HFF-Myc (cell line): Measurements from ENCODE around the gene IMMP1L.

Experiments
- DNase-seq: peaks from one replicate; pipeline ENCODE4 v3.0.0-alpha.2; 2011; ENCODE audit warnings: low read depth; ENCODE audit errors: extremely low read depth
- H3K4me3 ChIP-seq: replicated peaks from 2 replicates; pipeline ENCODE4 v1.5.1; 2011; ENCODE audit warnings: low read depth, mild to moderate bottlenecking, control low read depth, low read length
- TF ChIP-seq, protein P1 (sequence below): IDR thresholded peaks from 2 replicates; pipeline ENCODE4 v1.5.1; 2012; ENCODE audit warnings: mild to moderate bottlenecking, low read depth, low read length, control low read depth; ENCODE audit errors: missing control alignments

The IMMP1L gene

DNA sequence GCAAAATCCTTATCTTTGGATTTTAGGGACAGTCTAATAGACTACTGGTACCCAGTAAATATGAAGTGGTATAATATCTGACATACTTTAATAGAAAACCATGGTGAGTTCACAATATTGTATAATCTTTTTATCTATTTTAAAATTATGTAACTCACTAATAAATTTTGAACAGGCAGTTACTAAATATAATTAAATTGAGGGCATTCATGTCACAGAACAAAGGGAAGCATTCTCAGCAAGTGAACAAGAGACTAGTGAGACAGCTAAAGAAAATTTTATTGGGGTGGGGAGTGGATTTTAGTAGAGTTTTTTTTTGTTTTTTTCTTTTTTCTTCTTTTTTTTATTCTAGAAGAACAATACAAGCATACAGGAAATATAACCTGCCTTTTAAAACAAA lies 84.8 kb downstream of the IMMP1L start:
- TF ChIP-seq, protein P1, sequence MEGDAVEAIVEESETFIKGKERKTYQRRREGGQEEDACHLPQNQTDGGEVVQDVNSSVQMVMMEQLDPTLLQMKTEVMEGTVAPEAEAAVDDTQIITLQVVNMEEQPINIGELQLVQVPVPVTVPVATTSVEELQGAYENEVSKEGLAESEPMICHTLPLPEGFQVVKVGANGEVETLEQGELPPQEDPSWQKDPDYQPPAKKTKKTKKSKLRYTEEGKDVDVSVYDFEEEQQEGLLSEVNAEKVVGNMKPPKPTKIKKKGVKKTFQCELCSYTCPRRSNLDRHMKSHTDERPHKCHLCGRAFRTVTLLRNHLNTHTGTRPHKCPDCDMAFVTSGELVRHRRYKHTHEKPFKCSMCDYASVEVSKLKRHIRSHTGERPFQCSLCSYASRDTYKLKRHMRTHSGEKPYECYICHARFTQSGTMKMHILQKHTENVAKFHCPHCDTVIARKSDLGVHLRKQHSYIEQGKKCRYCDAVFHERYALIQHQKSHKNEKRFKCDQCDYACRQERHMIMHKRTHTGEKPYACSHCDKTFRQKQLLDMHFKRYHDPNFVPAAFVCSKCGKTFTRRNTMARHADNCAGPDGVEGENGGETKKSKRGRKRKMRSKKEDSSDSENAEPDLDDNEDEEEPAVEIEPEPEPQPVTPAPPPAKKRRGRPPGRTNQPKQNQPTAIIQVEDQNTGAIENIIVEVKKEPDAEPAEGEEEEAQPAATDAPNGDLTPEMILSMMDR: no peak

DNA sequence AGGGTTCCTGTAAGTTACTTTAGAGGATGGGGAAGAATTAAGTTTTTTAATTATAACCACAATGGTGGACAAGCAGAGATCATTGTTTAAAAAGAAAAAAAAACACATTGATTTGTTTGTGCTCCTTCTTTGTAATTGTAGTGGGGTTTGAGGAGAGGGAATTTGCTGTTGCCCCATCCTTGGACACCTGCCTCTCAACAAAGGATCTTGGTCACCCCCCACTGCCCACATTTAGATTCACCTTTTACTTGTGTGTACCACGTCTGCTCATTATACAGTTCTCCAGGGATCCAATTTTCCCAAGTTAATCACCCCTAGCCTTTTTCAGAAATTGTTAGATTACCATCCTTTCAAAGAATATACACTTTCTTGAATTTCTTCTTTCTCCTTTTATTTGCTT lies 86.7 kb downstream of the IMMP1L start:
- no peak overlapping the region for H3K4me3 ChIP-seq
- TF ChIP-seq, protein P1: no peak
- no peak for DNase-seq

More for the DNA sequence above, 84.8 kb downstream of the IMMP1L start:
- H3K4me3 ChIP-seq: no peak overlapping the region
- DNase-seq: no peak

DNA sequence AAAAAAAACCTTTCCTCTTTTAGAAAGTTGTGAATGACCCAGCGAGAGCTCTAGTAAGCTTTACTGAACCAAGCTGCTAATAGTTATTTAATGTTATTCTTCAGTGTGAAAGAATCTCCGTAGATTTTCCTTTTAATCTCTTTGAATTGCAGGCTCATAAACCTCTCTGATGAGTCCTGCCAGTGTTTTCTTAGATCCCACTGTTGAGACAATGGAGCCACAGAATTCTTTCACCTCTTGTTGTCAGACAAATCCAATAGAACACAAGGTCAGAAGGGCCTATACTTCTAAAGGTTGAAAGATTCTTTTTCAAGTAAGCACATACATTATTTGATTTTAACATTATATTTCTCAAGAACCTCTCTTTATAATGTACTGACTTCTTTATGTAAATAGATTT lies 87.6 kb downstream of the IMMP1L start:
- H3K4me3 ChIP-seq: no peak overlapping the region
- TF ChIP-seq, protein P1: no peak
- DNase-seq: no peak

DNA sequence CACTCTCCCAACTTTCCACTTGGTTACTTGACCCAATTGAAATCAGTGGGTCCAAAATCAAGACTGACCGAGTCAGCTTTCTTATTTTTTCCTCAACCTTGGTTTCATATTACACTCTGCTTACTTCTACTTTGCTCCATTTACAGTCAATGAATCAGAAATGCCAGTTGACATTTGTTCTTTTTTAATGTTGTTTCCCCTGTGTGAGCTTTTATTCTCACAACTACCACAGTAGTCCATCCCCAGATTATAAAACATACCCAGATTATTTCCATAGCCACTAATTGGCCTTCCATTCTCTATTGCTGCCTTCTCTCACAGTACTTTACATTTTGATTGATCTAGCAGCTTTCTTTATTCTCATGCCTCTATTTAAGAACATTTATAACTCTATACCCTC lies 89.8 kb downstream of the IMMP1L start:
- H3K4me3 ChIP-seq: no peak overlapping the region
- TF ChIP-seq, protein P1: no peak
- no peak for DNase-seq

DNA sequence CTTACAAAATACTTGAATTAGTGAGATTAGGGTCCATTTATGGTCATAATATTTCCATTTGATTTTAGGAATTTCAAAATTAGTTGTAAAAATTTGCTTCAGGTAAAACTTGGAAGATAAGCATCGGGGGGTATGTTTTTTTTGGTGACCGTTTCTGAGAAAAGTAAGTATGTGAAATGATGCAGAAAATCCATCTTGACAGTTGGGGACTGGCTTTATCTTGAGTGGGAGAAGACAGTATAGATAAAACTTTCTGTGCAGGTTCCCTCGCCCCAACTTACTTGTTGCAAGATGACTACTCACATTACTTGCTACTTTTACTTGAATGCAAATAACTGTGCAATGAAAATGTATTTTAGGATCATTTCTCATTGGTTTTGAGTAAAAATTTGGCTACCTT lies 90.3 kb downstream of the IMMP1L start:
- DNase-seq: no peak
- H3K4me3 ChIP-seq: no peak overlapping the region
- TF ChIP-seq, protein P1: no peak

DNA sequence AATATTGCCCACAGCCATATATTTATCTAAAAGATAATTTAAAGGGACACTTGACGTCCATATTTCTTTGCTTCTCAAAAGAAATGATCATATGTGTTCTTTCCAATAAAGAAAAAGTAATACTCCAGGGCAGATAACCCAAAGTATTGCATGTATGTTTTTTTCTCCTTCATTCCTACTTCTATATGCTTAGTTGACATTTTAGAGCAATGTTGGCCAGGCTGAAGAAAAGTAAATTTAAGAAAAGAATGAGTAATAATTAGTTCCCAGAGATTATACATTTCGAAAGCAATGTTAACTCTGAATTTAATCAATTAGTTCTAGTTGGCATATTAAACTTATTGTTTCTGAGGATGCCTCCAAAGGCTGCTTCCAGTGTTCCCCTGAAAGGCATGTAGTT lies 91.6 kb downstream of the IMMP1L start:
- DNase-seq: no peak
- TF ChIP-seq, protein P1: no peak
- H3K4me3 ChIP-seq: no peak overlapping the region

DNA sequence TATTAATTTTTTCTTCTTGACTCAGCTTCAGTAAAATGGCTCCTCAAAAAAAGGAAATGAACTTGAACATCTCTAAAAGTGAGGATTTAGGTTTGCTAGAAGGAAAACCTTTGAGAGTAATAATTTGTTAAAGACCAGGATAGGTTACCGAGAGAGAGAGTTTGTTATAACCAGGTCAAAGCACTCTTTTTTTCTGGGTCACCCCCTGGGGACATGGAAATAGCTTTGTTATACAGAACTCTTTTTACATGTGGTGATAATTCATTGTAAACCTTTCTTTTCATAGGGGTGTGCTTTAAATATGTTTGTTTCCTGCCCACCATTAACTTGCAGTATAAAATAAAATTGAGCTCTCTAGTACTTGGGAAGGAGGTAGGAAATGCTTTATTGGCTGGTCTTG lies 92.1 kb downstream of the IMMP1L start:
- TF ChIP-seq, protein P1: no peak
- no peak overlapping the region for H3K4me3 ChIP-seq
- DNase-seq: no peak
